H54 (cell line): ENCODE measurements around the gene ZNF142.

ENCODE experiments used
- DNase-seq: peaks from one replicate; pipeline ENCODE4 v3.0.0; 2011; ENCODE audit warnings: low spot score, mixed read lengths; ENCODE audit not compliant: insufficient read length
- FAIRE-seq: peaks from 3 replicates; lab custom pipeline; 2011; peaks lifted over from hg19 to GRCh38; lab: Jason Lieb, UNC
- POLR2A ChIP-seq: IDR thresholded peaks from 2 replicates; pipeline ENCODE4 v1.6.1; 2011; ENCODE audit warnings: low read depth, mild to moderate bottlenecking, low read length

Gene ZNF142, protein sequence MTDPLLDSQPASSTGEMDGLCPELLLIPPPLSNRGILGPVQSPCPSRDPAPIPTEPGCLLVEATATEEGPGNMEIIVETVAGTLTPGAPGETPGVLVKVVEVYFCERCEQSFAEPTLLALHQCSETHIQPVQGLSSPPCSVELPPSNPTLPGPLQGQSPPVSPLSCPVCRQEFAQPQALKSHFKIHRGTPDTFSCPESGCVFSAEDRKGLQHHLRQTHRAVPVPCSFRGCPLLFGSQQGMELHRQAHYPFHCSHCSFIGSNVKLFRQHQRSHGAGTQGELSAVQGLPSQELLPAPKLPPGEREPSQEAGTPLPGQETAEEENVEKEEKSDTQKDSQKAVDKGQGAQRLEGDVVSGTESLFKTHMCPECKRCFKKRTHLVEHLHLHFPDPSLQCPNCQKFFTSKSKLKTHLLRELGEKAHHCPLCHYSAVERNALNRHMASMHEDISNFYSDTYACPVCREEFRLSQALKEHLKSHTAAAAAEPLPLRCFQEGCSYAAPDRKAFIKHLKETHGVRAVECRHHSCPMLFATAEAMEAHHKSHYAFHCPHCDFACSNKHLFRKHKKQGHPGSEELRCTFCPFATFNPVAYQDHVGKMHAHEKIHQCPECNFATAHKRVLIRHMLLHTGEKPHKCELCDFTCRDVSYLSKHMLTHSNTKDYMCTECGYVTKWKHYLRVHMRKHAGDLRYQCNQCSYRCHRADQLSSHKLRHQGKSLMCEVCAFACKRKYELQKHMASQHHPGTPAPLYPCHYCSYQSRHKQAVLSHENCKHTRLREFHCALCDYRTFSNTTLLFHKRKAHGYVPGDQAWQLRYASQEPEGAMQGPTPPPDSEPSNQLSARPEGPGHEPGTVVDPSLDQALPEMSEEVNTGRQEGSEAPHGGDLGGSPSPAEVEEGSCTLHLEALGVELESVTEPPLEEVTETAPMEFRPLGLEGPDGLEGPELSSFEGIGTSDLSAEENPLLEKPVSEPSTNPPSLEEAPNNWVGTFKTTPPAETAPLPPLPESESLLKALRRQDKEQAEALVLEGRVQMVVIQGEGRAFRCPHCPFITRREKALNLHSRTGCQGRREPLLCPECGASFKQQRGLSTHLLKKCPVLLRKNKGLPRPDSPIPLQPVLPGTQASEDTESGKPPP (N-terminal part only)

DNA sequence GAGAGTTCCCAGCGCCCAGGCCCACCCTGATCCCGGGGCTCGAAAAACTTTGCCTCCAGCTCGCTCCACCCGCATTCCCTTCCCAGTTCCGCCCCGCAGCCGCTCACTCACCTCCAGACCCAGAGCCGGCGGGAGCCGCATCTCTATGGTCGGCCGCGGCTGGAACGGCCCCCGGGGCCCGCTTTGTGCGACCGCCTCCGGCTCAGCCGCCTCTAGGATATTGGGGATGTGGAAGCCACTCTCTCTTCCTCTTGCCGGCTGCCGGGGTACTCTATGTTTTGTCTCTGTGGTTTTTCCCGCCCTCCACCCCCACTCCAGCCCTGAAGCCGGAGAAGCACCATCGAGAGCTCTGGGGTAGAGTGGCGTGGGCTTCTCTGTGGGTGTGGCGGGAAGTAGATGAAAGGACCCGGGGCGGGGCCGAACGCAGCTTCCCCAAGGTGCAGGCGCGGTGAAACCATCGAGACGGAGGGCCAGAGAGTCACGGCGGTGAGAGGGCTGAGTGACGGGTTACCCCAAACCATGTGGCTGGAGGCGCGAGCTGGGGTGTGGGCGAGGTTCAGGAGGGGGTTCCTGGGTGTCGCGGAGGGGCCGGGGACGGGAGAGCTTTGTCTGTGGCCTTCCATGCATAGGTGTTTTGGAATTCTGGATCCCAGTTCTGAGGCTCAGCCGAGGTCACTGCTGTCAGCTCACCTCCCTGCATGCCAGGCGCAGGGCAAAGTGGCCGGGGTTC, at the start of gene ZNF142, which contains the start of gene BCS1L:
Gene ZNF142, minus strand, starts transcription at position 366 of the 730 bp plus-strand sequence. CDS start 3,194 bp downstream, outside the sequence.
Gene BCS1L, plus strand, starts transcription at position 426 of the 730 bp plus-strand sequence. CDS start 1,305 bp downstream, outside the sequence.
- DNase-seq (peak; percentile 92), FAIRE-seq (peak; percentile 15)
- TF ChIP-seq POLR2A: peak; percentile 79

DNA sequence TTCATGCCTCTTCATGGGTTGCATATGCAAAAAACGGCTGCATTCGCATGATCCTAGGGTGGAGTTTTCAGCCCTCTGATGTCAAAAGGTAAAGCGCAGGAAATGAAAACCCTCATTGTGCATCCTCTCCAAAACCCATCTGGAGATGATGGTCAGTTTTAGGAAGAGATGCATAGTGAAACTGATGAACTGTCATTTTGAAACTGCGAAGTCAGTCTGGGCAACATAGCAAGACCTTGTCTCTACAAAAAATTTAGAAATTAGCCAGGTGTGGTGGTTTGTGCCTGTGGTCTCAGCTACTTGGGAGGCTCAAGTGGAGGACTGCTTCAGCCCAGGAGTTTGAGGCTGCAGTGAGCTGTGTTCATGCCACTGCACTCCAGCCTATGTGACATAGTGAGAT, 48.7 kb upstream of the ZNF142 start:
- TF ChIP-seq POLR2A: no peak
- FAIRE-seq: no peak

DNA sequence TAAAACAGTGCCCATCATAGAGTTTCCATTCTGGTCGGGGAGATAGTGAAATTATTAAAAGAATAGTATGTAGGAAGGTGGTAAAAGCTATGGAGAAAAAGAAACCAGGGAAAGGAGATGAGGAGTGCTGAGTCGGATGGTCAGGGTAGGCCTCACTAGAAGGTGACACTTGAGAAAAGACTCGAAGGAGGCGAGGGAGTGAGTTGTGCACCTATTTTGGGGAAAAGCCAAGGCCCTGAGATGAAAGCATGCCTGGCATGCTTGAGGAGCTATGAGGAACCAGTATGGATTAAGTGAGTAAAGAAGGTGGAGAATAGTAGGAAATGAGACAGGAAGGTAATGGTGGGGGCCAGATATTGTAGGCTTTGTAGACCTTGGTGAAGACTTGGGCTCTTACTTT, 43.9 kb upstream of the ZNF142 start:
- no peak for DNase-seq
- FAIRE-seq: no peak
- TF ChIP-seq POLR2A: no peak

More for the DNA sequence above, 48.7 kb upstream of the ZNF142 start:
- DNase-seq: no peak

DNA sequence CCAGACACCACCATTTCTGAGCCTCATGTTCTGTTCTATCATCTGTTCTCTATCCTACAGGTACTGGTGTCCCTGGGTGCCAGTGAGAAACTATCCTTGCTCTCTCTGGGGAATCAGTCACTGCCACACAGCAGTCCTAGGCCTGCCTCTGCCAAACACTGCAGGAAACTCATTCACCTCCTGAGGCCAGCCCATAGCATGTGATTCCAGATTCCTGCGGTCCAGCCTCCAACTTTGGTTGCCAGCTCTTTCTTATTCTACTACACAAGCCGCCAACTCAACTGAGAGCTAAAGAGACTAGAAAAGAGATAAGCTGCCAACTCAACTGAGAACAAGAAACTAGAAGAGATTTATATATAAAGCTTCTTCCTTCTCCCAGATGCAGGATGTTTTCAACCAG, 42.4 kb upstream of the ZNF142 start:
- FAIRE-seq: no peak
- DNase-seq: no peak
- no peak for TF ChIP-seq POLR2A

DNA sequence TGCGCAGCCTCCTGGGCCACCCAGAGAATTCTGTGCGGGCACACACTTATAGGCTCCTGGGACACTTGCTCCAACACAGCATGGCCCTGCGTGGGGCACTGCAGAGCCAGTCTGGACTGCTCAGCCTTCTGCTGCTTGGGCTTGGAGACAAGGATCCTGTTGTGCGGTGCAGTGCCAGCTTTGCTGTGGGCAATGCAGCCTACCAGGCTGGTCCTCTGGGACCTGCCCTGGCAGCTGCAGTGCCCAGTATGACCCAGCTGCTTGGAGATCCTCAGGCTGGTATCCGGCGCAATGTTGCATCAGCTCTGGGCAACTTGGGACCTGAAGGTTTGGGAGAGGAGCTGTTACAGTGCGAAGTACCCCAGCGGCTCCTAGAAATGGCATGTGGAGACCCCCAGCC, 39.5 kb upstream of the ZNF142 start:
- TF ChIP-seq POLR2A: no peak
- FAIRE-seq: no peak

DNA sequence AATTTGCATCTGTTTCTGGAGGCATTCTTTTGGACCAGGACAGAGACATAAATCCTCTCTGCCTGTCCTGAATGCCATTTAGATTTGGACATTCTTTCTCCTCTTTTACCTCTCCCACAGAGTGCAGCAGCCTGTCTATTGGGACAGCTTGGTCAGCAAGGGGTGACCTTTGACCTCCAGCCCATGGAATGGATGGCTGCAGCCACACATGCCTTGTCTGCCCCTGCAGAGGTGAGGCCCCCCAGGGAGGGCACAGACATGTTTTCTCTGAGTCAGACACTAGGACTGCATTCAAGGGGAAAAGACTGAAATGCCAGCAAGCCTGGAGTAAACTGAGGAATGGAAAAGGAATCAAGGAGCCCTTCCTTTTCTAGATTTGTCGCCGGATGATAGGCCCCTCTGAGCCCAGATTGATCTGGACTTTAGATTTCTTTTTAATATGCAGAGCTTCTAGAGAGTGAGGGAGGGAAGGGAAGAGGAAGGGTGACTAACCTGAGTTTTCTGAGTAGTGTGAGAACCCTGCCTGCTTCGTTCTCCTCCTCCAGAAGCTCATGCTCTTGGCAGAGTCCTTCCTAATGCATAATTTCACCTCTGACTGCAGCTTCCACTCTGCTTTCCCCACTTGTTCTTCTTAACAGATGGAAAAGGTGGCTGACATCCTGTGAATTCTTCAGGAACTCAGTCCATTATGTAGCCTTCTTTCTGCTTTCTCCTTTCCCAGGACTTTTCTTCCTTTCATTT, 35.2 kb upstream of the ZNF142 start:
- no peak for DNase-seq
- no peak for TF ChIP-seq POLR2A

More for the DNA sequence above, 39.5 kb upstream of the ZNF142 start:
- DNase-seq: no peak

DNA sequence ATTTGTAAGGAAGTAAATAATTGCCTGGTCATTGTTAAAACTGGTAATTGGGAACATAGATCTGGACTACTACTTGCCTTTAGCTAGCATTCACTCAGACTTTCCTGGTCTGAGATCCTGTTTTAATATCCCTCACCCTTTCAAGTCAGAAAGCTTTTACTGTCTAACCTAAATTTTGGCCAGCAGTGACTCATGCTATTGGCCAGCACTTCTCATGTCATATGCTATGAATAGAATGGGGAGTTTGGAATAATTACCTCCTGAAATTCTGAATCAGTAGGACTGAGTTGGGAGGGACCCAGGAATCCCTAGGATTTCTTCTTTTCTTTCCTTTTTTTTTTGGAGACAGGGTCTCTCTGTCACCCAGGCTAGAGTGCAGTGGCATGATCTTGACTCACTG, 31.8 kb upstream of the ZNF142 start:
- TF ChIP-seq POLR2A: no peak
- FAIRE-seq: no peak
- DNase-seq: peak; percentile 19

More for the DNA sequence above, 35.2 kb upstream of the ZNF142 start:
- no peak for FAIRE-seq

DNA sequence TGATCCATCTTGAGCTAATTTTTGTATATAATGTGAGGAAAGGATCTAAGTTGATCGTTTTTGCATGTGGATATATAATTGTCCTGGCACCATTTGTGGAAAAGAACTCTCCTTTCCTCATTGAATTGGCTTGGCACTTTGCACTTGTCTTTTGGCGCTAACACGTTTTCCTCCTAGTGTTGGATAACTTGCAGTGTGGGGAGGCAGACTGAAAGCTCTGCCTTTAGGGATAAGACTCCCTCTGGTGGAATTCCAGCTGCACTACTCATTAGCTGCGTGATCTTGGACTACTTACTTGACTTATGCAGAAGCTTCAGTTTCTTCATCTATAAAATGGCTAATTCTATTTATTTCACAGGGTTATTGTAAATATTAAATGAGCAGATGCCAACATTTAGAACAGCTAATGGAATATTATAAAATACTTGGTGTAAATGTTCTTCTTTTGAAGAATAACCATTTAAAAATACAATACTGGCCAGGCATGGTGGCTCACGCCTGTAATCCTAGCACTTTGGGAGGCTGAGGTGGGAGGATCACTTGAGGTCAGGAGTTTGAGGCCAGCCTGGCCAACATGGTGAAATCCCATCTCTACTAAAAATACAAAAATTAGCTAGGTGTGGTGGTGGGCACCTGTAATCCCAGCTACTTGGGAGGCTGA, 28.1 kb upstream of the ZNF142 start:
- DNase-seq: peak; percentile 52
- FAIRE-seq: peak; percentile 95

DNA sequence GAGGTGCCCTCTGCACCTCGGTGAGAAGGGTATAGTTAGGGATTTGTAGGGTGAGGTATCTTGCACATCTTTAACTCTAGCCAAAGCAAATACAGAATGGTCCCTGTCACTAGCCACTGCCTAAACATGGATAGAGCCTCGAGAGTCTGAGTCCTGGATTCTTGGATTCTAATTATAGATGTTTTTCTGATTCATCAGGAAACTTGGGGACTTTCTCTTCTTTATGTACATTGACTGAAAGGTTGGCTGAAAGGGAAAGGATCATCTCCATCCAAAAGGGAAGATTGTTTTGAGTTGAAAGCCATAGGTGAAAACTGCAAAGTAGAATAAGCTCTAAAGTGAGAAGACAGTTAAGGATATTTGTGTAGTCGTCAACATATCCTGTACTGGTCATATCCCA, 20.6 kb upstream of the ZNF142 start:
- FAIRE-seq: no peak
- TF ChIP-seq POLR2A: no peak

DNA sequence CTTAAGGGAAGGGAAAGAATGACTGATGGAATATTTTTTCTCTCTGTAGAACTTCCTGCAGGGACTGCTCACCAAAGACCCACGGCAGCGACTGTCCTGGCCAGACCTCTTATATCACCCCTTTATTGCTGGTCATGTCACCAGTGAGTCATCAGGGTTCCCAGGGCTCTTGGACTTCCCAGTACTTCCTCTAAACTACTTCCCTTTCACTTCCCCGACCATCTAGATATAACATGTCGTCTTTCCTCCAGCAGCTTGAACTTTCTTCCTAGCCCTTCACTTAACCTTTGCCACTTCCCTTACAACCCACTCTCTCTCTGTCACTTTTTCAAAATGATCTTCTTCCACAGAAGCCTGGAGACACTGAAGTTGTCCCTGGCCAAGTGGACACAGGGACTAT, 19.7 kb upstream of the ZNF142 start:
- FAIRE-seq (peak; percentile 41), DNase-seq (no peak)
- no peak for TF ChIP-seq POLR2A

More for the DNA sequence above, 20.6 kb upstream of the ZNF142 start:
- no peak for DNase-seq

DNA sequence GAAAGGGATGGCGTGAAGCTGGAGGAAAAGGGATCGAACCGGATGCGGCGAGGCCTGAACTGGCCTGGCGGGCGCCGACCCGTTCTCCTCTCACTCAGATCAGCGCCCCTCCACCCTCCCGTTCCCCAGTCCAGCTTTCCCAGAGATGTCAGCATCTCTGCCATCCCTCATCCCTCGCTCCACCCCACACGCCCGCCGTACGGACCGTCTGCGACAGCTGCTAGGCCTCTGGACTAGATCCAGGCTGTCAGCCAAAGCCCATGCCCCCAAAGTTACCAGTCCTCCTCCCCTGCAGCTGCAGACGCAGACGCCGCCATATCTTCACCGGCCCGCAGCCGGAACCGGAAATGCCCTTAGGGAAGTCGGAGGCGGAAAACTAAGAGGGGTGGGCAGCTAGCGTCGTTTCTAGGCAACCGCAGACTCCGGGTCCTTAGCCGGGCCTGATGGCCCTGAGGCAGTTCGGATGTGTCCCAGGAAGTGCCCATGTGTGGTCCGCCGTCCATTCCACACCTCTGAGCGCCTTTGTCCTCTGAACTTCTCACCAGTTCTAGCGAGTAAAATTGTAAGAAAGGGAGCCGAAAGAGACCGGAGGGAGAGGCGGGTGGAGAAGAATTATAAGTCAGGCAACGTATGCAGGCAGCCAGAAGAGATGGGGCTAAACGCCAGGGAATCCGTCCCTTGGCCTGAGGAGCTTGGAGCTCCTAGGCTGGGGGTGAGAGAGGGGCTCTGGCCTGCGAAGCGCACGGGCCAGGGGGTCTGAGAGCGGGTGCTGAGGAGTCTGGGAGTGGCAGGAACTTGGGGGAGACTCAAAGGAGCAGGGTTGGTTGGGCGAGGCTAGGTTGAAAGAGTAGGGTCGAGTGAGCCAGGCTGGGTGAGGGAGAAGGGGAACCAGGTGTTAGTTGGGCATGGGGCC, 12.5 kb upstream of the ZNF142 start, which contains the start of the genes RNF25 and STK36:
Gene RNF25, minus strand, starts transcription at position 349 of the 913 bp plus-strand sequence. Its CDS starts 32 bp downstream, at position 317.
Gene STK36, plus strand, starts transcription at position 433 of the 913 bp plus-strand sequence. CDS start 744 bp downstream, outside the sequence.
- peak; percentile 82 for TF ChIP-seq POLR2A
- peak; percentile 86 for DNase-seq

More for the DNA sequence above, 12.5 kb upstream of the ZNF142 start, which contains the start of the genes RNF25 and STK36:
- no peak for FAIRE-seq
